ENCODE results near the gene EIF4G1. TPM values are rescaled to one million over a fixed set of nuclear protein-coding genes. Genes with fewer than 3 reads are reported as not detected.

Gene EIF4G1
- total and polyA plus RNA-seq, 10 of the 15 experiments (the other 5 are each of a cell fraction or from before 2014, with no cell fraction given), result 5.7 to 462 (median 237) TPM

GRCh38 chr3:184314363-184314699 is at the start of gene EIF4G1 (continued):
- TF ChIP-seq, protein P1, sequence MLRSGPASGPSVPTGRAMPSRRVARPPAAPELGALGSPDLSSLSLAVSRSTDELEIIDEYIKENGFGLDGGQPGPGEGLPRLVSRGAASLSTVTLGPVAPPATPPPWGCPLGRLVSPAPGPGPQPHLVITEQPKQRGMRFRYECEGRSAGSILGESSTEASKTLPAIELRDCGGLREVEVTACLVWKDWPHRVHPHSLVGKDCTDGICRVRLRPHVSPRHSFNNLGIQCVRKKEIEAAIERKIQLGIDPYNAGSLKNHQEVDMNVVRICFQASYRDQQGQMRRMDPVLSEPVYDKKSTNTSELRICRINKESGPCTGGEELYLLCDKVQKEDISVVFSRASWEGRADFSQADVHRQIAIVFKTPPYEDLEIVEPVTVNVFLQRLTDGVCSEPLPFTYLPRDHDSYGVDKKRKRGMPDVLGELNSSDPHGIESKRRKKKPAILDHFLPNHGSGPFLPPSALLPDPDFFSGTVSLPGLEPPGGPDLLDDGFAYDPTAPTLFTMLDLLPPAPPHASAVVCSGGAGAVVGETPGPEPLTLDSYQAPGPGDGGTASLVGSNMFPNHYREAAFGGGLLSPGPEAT (IDR thresholded peaks at IDR 0.05; ENCODE audit: low read depth), result no peak; the same call in 1 of the 2 replicates
- TF ChIP-seq ZBTB40 (IDR thresholded peaks at IDR 0.05; ENCODE audit: borderline replicate concordance) (no peak), NFXL1 (IDR thresholded peaks at IDR 0.05; ENCODE audit: borderline replicate concordance) (no peak), CHD4 (IDR thresholded peaks at IDR 0.05) (no peak), MTA3 (IDR thresholded peaks at IDR 0.05; ENCODE audit: borderline replicate concordance, low read length) (no peak), BCLAF1 (IDR thresholded peaks at IDR 0.05) (no peak), ZNF217 (IDR thresholded peaks at IDR 0.05) (no peak), HDAC2 (IDR thresholded peaks at IDR 0.05) (no peak), YBX1 (IDR thresholded peaks at IDR 0.05) (no peak), CREB1 (IDR thresholded peaks at IDR 0.05; ENCODE audit: low read depth) (0 out of 2 replicates have a peak, but pooled peaks have one; percentile 11), PRDM15 (CRISPR knock-in tag; IDR thresholded peaks at IDR 0.05) (no peak), WRNIP1 (IDR thresholded peaks at IDR 0.05; ENCODE audit: borderline replicate concordance, low read depth, low read length) (no peak), POLR2AphosphoS5 (IDR thresholded peaks at IDR 0.05; ENCODE audit: low read length) (peak; percentile 83), NRF1 (conservative IDR thresholded peaks at IDR 0.05; ENCODE audit: low read depth, low read length) (peak; percentile 84), ASH2L (IDR thresholded peaks at IDR 0.05; ENCODE audit: borderline replicate concordance, low read depth) (no peak), GABPA (IDR thresholded peaks at IDR 0.05; ENCODE audit: low read depth) (no peak), ZNF384 (IDR thresholded peaks at IDR 0.05; ENCODE audit: borderline replicate concordance, low read depth, low read length) (no peak), TARDBP (IDR thresholded peaks at IDR 0.05; ENCODE audit: borderline replicate concordance) (no peak)
- TF ChIP-seq, protein P2, sequence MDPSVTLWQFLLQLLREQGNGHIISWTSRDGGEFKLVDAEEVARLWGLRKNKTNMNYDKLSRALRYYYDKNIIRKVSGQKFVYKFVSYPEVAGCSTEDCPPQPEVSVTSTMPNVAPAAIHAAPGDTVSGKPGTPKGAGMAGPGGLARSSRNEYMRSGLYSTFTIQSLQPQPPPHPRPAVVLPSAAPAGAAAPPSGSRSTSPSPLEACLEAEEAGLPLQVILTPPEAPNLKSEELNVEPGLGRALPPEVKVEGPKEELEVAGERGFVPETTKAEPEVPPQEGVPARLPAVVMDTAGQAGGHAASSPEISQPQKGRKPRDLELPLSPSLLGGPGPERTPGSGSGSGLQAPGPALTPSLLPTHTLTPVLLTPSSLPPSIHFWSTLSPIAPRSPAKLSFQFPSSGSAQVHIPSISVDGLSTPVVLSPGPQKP (IDR thresholded peaks at IDR 0.05; ENCODE audit: low read depth, low read length), result no peak
